Sigmoid colon (tissue), 3 donors: ENCODE data around the gene TOLLIP.

Experiments
- POLR2A ChIP-seq, 2 donors: fragments of 450-650 bp; IDR thresholded peaks; one replicate each; pipeline ENCODE4 v1.6.1; 2016; ENCODE audit warnings: antibody characterized with exemption in 2 of 2, mild to moderate bottlenecking in 2 of 2, moderate library complexity in 2 of 2
- TF ChIP-seq, protein P1 (sequence below), 4 experiments: fragments of 450-650 bp in 3 of 4; fragments of 200-600 bp in 1 of 4; IDR thresholded peaks; one replicate each; pipeline ENCODE4 v1.5.1; 2016 to 2019; ENCODE audit warnings: antibody characterized with exemption in 4 of 4, mild to moderate bottlenecking in 3 of 4, moderate library complexity in 2 of 4

DNA sequence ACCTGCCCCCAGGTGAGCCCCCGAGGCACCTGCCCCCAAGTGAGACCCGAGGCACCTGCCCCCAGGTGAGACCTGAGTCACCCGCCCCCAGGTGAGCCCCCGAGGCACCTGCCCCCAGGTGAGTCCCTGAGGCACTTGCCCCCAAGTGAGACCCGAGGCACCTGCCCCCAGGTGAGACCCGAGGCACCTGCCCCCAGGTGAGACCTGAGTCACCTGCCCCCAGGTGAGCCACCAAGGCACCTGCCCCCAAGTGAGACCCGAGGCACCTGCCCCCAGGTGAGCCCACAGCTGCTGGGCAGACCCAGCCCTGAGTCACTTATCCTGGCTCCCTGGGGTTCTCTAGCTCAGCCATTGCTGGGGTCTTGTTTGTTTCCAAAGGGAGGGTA, 50.4 kb downstream of the TOLLIP start:
- TF ChIP-seq, protein P1, sequence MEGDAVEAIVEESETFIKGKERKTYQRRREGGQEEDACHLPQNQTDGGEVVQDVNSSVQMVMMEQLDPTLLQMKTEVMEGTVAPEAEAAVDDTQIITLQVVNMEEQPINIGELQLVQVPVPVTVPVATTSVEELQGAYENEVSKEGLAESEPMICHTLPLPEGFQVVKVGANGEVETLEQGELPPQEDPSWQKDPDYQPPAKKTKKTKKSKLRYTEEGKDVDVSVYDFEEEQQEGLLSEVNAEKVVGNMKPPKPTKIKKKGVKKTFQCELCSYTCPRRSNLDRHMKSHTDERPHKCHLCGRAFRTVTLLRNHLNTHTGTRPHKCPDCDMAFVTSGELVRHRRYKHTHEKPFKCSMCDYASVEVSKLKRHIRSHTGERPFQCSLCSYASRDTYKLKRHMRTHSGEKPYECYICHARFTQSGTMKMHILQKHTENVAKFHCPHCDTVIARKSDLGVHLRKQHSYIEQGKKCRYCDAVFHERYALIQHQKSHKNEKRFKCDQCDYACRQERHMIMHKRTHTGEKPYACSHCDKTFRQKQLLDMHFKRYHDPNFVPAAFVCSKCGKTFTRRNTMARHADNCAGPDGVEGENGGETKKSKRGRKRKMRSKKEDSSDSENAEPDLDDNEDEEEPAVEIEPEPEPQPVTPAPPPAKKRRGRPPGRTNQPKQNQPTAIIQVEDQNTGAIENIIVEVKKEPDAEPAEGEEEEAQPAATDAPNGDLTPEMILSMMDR (IDR thresholded peaks at IDR 0.05), result no peak
- no peak for TF ChIP-seq POLR2A (IDR thresholded peaks at IDR 0.05)
